ENCODE results near the gene CCPG1. TPM values are rescaled to one million over a fixed set of nuclear protein-coding genes. Genes with fewer than 3 reads are reported as not detected.

The CCPG1 gene
- total and polyA plus RNA-seq, 10 of the 15 experiments (the other 5 are each of a cell fraction or from before 2014, with no cell fraction given), result 5.1 to 15.8 (median 10.0) TPM

DNA sequence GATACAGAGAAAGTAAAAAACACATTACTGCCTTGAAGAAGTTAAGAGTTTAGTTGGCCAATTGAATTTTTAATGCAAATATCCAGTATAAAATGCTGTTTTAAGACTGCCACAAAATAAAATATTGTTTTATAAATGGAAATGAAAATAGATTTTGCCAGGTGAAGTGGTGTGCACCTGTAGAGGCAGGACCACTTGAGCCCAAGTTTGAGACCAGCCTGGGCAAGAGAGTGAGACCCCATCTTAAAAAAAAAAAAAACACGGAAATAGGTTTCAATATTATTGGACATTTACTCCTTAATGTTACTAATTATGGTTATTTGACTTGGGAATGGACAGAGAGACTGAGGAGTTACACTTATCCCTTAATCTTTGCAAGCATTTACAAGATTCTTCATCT is 87.2 kb downstream of the CCPG1 start:
- ATAC-seq (no peak), DNase-seq (ENCODE audit: low read depth, low spot score) (no peak), FAIRE-seq (no peak)
- Histone ChIP-seq H3K79me2 (ENCODE audit: control insufficient read depth, insufficient read depth, low read length) (peaks cover 33% of the 10 kb centered on the region), H2AFZ (ENCODE audit: control insufficient read depth, low read depth, low read length) (no peak overlapping the region), H4K20me1 (ENCODE audit: control insufficient read depth, insufficient read depth) (no peaks in the 10 kb centered on the region), H3K4me2 (ENCODE audit: control insufficient read depth, insufficient read depth) (peak overlapping the region; percentile 92), H3K4me3 (no peak overlapping the region; the same call in 1 of the 2 replicates), H3K9ac (ENCODE audit: control insufficient read depth, insufficient read depth, low read length) (no peak overlapping the region), H3K27me3 (replicated peaks in 1 of 2; ENCODE audit: control insufficient read depth in 2 of 2, insufficient read depth in 2 of 2, low read length in 1 of 2) (no peaks in the 10 kb centered on the region), H3K4me1 (ENCODE audit: control insufficient read depth, insufficient read depth, low read length) (no peaks in the 10 kb centered on the region), H3K36me3 (ENCODE audit: control insufficient read depth in 2 of 2, insufficient read depth in 2 of 2, low read length in 1 of 2) (no peaks in the 10 kb centered on the region; a peak in 1 of 4 replicates), H3K27ac (ENCODE audit: control insufficient read depth, insufficient read depth) (no peak overlapping the region), H3K9me3 (replicated peaks; ENCODE audit: control insufficient read depth, insufficient read depth, low read length) (no peaks in the 10 kb centered on the region)
- ChIA-PET POLR2A (interaction anchor here (0.7 kb wide), 1 partner anchor 101 kb away, joined by 3 read pairs; no protein-coding TSS in a partner anchor), RAD21 (ENCODE audit: unreplicated experiment) (no interaction called here), CTCF (interaction anchor here (0.8 kb wide), 1 partner anchor 1697 kb away, joined by 3 read pairs; no protein-coding TSS in a partner anchor), SMC1A (ENCODE audit: uncharacterized antibody, unreplicated experiment) (no interaction called here)
- in situ Hi-C loops (cut with MboI), result no loop called here
- WGBS (ENCODE audit: insufficient coverage, insufficient replicate concordance, low lambda C conversion rate, missing lambda C conversion rate), result 36% methylated on average over 1 of the region's 1 CpG
- BruUV-seq (replicated peaks), result no TSS peak
- intact Hi-C loops (cut with micrococcal nuclease; ENCODE audit: unreplicated experiment), result no loop called here
- TF ChIP-seq, protein P1, sequence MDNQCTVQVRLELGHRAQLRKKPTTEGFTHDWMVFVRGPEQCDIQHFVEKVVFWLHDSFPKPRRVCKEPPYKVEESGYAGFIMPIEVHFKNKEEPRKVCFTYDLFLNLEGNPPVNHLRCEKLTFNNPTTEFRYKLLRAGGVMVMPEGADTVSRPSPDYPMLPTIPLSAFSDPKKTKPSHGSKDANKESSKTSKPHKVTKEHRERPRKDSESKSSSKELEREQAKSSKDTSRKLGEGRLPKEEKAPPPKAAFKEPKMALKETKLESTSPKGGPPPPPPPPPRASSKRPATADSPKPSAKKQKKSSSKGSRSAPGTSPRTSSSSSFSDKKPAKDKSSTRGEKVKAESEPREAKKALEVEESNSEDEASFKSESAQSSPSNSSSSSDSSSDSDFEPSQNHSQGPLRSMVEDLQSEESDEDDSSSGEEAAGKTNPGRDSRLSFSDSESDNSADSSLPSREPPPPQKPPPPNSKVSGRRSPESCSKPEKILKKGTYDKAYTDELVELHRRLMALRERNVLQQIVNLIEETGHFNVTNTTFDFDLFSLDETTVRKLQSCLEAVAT (IDR thresholded peaks at IDR 0.05), result no peak
- TF ChIP-seq EGR1 (IDR thresholded peaks at IDR 0.05; ENCODE audit: borderline replicate concordance in 1 of 2, low read depth in 2 of 2, low read length in 2 of 2) (no peak), CEBPB (IDR thresholded peaks at IDR 0.05; ENCODE audit: borderline replicate concordance in 1 of 2, low read depth in 2 of 2, low read length in 2 of 2) (no peak), JUND (IDR thresholded peaks at IDR 0.05; ENCODE audit: low read depth, low read length) (no peak), CHD2 (IDR thresholded peaks at IDR 0.05; ENCODE audit: borderline replicate concordance, low read depth, low read length) (no peak)

All from GM12878 (cell line).